Kidney glomerular epithelial cell (primary cell): ENCODE measurements around the gene RASGRP1.

ENCODE experiments used
- DNase-seq: peaks from one replicate; lab custom pipeline; 2025; lab: John Stamatoyannopoulos, UW

Gene RASGRP1

GRCh38 chr15:38459480-38459879 lies 105.1 kb downstream of the RASGRP1 start:
- no peak for DNase-seq

DNA sequence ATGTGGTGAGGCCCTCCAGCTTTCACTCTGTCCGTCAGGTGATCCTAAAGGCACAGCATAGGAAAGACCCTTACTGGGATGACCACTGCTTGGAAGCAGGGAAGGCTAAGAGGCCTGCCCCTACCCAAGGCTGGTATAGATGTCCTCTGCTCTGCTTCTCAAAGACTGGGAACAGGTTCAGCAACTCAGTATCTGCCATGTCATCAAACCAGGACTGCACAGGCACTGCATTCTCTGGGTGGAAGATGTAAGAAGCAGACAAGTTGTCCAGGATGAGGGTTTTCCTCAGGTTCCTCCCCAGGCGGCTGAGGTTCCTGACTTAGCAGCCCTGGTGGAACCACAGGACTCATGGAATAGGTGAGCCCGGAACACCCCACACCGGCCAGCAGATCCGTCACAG lies 106.0 kb downstream of the RASGRP1 start:
- DNase-seq = no peak

DNA sequence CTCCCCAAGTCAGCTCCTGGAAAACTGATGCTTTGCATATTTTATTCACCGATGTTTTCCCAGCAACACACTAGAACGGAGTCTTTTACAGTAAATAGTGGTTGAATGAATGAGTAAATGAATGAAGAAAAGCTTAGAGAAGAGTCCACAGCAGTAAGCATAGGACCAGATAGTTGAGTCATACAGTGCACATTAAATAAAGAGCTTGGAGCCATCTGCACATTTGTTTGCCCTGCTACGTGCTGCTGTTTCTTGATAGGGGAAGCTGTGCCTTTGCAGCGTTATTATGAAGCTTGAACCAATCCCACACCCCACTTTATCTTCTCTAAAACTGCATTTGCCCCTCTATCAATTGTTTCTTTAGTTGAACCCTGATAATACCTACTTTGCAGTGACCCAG lies 109.5 kb downstream of the RASGRP1 start:
- no peak for DNase-seq

DNA sequence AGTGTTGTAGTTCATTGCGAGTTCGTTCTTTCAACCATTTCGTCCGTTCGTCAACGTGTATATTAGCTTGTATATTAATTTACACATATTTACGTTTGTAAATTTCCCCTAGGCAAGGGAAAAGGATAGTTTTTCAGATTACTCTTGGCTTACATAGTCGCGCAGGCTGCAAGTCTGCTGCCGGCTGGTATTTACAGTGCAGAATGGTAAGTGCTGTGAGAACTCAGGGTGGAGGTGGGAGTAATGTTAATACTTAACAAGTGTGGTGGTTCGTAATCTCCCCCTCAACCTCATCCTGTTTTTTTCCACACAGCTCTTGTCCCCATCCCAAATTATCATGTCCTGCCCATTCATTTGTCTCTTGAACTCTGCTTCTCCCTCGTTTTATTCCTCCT lies 109.9 kb downstream of the RASGRP1 start:
- no peak for DNase-seq

- peak; percentile 72 for DNase-seq
Measured at GRCh38 chr15:38453971-38454695, 110.5 kb downstream of the RASGRP1 start, which contains the start of gene FAM98B. FAM98B (plus strand) TSS chr15:38454127; CDS start chr15:38454162, 35 bp downstream.

DNA sequence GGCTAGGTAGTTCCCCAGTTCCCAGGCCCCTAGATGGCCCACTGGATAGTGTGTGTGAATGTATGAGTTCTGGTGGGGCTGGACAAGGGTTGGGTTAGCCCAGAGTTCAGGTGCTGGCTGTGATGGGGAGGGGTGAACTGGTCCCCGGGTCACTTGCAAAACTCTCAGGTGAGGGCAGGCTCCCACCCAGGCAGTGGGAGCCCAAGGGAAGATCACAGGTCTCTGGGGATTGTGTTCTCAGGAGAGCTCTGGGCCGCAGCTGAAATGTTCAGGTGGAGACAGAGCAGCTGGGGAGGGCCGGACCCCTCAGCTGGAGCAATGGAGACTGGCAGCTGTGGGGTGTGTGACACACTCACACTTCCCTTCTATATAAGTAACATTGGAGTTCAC lies 123.5 kb downstream of the RASGRP1 start:
- DNase-seq = no peak

GRCh38 chr15:38440353-38441129 lies 124.1 kb downstream of the RASGRP1 start:
- DNase-seq = peak; percentile 81
